ENCODE results near the gene RIMS1. TPM values are rescaled to one million over a fixed set of nuclear protein-coding genes. Genes with fewer than 3 reads are reported as not detected.

The RIMS1 gene
- total and polyA plus RNA-seq, 9 of the 15 experiments (the other 6 are each of a cell fraction or from before 2014, with no cell fraction given), result not detected

DNA sequence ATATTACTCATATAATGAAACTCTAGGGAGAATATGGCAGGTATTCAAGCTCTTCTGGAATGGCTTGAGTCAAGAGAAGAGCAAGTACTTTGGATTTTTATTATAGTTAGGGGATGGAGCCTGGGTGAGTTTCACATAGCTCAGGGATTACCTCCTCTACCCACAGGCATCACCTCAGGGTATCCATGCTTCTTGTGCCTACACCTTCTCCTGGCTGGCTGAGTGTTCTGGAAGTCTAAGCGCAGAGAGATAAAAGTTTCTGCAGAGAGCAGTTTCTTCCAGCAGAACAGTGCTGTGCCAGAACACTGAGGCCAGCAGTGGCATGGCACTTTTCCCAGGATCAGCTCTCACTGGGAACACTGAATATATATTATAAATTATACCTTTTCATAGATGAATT lies 535.8 kb downstream of the RIMS1 start:
- Histone ChIP-seq H2AFZ (ENCODE audit: low read depth, low read length) (peak overlapping the region; percentile 69), H3K9me3 (replicated peaks; ENCODE audit: control insufficient read depth, insufficient read depth, low read depth, low read length) (no peaks in the 10 kb centered on the region), H3K4me1 (replicated peaks in 1 of 2; ENCODE audit: control insufficient read depth in 2 of 2, insufficient read depth in 2 of 2, low read length in 2 of 2) (peaks cover 6 to 24% of the 10 kb centered on the region in 2 experiments; a peak in 4 of 5 replicates), H3K4me2 (ENCODE audit: insufficient read depth, low read length) (no peak overlapping the region), H3K4me3 (no peak overlapping the region), H3K27ac (ENCODE audit: extremely low read depth, low read depth, low read length) (peak overlapping the region; percentile 11; the same call in 1 of the 3 replicates), H3K27me3 (ENCODE audit: control insufficient read depth in 2 of 2, insufficient read depth in 2 of 2, low read length in 2 of 2) (no peaks in the 10 kb centered on the region), H3K9me1 (ENCODE audit: control insufficient read depth, insufficient read depth, low read length) (no peaks in the 10 kb centered on the region), H4K20me1 (replicated peaks; ENCODE audit: control insufficient read depth, insufficient read depth, low read length) (no peaks in the 10 kb centered on the region), H3K9ac (ENCODE audit: insufficient read depth in 1 of 2, low read depth in 2 of 2, low read length in 2 of 2) (no peak overlapping the region), H3K36me3 (ENCODE audit: control insufficient read depth, insufficient read depth, low read length) (no peaks in the 10 kb centered on the region), H3K79me2 (ENCODE audit: control insufficient read depth, insufficient read depth, low read length) (no peaks in the 10 kb centered on the region)
- 86% methylated on average over 1 of the region's 1 CpG for WGBS (ENCODE audit: insufficient coverage, low coverage, missing lambda C conversion rate)
- ChIA-PET CTCF (ENCODE audit: low intra/inter-chr PET ratio) (interaction anchor here (1.0 kb wide), 1 partner anchor 10 kb away, joined by 5 read pairs; no protein-coding TSS in a partner anchor), POLR2A (no interaction called here)
- FAIRE-seq (no peak), ATAC-seq (no peak), DNase-seq (ENCODE audit: extremely low read depth in 1 of 4, low spot score in 3 of 4) (no peak)
- intact Hi-C loops (cut with micrococcal nuclease), result no loop called here
- TF ChIP-seq CREB1 (IDR thresholded peaks at IDR 0.05) (no peak), CREB1 (CRISPR knock-in tag; IDR thresholded peaks at IDR 0.05) (no peak), BCL6 (CRISPR knock-in tag; IDR thresholded peaks at IDR 0.05) (no peak), ZNF121 (CRISPR knock-in tag; conservative IDR thresholded peaks at IDR 0.05) (no peak), RBBP5 (IDR thresholded peaks at IDR 0.05; ENCODE audit: borderline replicate concordance, insufficient read depth, low read length, poor library complexity, severe bottlenecking) (no peak), ZNF77 (CRISPR knock-in tag; IDR thresholded peaks at IDR 0.05) (no peak), U2AF2 (optimal IDR thresholded peaks at IDR 0.05; ENCODE audit: low read depth, low read length) (no peak), CBX1 (IDR thresholded peaks at IDR 0.05; ENCODE audit: low read depth) (no peak), PCBP1 (IDR thresholded peaks at IDR 0.05; ENCODE audit: low read depth, low read length, poor library complexity, severe bottlenecking) (no peak), MYNN (IDR thresholded peaks at IDR 0.05) (no peak), MYNN (CRISPR knock-in tag; IDR thresholded peaks at IDR 0.05) (no peak), NCOA2 (IDR thresholded peaks at IDR 0.05; ENCODE audit: partially characterized antibody in 2 of 2) (no peak), ZSCAN29 (IDR thresholded peaks at IDR 0.05) (no peak), SREBF1 (IDR thresholded peaks at IDR 0.05; ENCODE audit: borderline replicate concordance, low read depth, low read length) (no peak), PHF21A (IDR thresholded peaks at IDR 0.05; ENCODE audit: borderline replicate concordance, low read depth) (no peak), MTA3 (IDR thresholded peaks at IDR 0.05; ENCODE audit: borderline replicate concordance) (no peak), ZNF165 (CRISPR knock-in tag; IDR thresholded peaks at IDR 0.05; ENCODE audit: borderline replicate concordance) (no peak), RAD51 (IDR thresholded peaks at IDR 0.05; ENCODE audit: borderline replicate concordance, low read depth) (no peak), NR2C2 (CRISPR knock-in tag; IDR thresholded peaks at IDR 0.05) (no peak), NR2C2 (tag; IDR thresholded peaks at IDR 0.05) (no peak), KAT8 (IDR thresholded peaks at IDR 0.05; ENCODE audit: low read depth) (no peak)
- TF ChIP-seq, protein P1, sequence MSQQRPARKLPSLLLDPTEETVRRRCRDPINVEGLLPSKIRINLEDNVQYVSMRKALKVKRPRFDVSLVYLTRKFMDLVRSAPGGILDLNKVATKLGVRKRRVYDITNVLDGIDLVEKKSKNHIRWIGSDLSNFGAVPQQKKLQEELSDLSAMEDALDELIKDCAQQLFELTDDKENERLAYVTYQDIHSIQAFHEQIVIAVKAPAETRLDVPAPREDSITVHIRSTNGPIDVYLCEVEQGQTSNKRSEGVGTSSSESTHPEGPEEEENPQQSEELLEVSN (IDR thresholded peaks at IDR 0.05; ENCODE audit: borderline replicate concordance in 1 of 2, extremely low read depth in 1 of 2, insufficient read depth in 1 of 2, insufficient read length in 1 of 2, low read depth in 1 of 2, low read length in 1 of 2, poor library complexity in 1 of 2, severe bottlenecking in 1 of 2), result no peak
- TF ChIP-seq, protein P2, sequence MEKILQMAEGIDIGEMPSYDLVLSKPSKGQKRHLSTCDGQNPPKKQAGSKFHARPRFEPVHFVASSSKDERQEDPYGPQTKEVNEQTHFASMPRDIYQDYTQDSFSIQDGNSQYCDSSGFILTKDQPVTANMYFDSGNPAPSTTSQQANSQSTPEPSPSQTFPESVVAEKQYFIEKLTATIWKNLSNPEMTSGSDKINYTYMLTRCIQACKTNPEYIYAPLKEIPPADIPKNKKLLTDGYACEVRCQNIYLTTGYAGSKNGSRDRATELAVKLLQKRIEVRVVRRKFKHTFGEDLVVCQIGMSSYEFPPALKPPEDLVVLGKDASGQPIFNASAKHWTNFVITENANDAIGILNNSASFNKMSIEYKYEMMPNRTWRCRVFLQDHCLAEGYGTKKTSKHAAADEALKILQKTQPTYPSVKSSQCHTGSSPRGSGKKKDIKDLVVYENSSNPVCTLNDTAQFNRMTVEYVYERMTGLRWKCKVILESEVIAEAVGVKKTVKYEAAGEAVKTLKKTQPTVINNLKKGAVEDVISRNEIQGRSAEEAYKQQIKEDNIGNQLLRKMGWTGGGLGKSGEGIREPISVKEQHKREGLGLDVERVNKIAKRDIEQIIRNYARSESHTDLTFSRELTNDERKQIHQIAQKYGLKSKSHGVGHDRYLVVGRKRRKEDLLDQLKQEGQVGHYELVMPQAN (IDR thresholded peaks at IDR 0.05; ENCODE audit: borderline replicate concordance), result no peak
- no TSS peak for BruUV-seq (replicated peaks)
- in situ Hi-C loops (cut with MboI), result loop anchor here (25.0 kb wide), 1 partner anchor 915 kb away; no protein-coding TSS in a partner anchor
